ENCODE data around the gene EXOSC3. TPM values are rescaled to one million over a fixed set of nuclear protein-coding genes. Genes with fewer than 3 reads are reported as not detected.
"Not testable (repeated sequence)": the region's sequence is repeated elsewhere in the genome, so short reads cannot be mapped to it uniquely, and the experiment has no call there.

The EXOSC3 gene
- total RNA-seq: 100 to 1,000 TPM in 1 of 2 experiments, 10 to 100 TPM in 1; 86.9 to 117 TPM

GRCh38 chr9:37784616-37785483, at the start of gene EXOSC3:
EXOSC3 (minus strand) TSS chr9:37785064; CDS start chr9:37785044, 20 bp downstream.
- intact Hi-C loops (cut with DNase I, micrococcal nuclease): loop anchor here (1.0 to 10.0 kb wide), 11 partner anchors 15 to 363 kb away; partner anchors contain the start of genes DCAF10 (in 2 of the 2), POLR1E (in 2 of the 2), GRHPR (in 1 of the 2) and SHB (in 1 of the 2)
- Mint-ChIP-seq H3K4me1 (peaks cover 30% of the 10 kb centered on the region), H3K27me3 (no peaks in the 10 kb centered on the region), H3K9me3 (ENCODE audit: low read depth) (no peaks in the 10 kb centered on the region), H3K27ac (peak within 1 kb of the TSS; percentile 96), H3K36me3 (ENCODE audit: low read depth) (peaks cover 41% of the 10 kb centered on the region), H3K4me3 (peak within 1 kb of the TSS; percentile 98)
- CTCF ChIA-PET: interaction anchor here (0.6 to 1.3 kb wide), 11 partner anchors 11 to 259 kb away, joined by 3 to 5 read pairs (median 3); partner anchors contain the start of gene DCAF10
- peak; percentile 90 for ATAC-seq
- peak; percentile 93 for DNase-seq
- POLR2A ChIA-PET: interaction anchor here (1.2 to 1.4 kb wide), 2 partner anchors 16 to 193 kb away, joined by 7 to 10 read pairs; partner anchors contain the start of genes DCAF10 and TOMM5

DNA sequence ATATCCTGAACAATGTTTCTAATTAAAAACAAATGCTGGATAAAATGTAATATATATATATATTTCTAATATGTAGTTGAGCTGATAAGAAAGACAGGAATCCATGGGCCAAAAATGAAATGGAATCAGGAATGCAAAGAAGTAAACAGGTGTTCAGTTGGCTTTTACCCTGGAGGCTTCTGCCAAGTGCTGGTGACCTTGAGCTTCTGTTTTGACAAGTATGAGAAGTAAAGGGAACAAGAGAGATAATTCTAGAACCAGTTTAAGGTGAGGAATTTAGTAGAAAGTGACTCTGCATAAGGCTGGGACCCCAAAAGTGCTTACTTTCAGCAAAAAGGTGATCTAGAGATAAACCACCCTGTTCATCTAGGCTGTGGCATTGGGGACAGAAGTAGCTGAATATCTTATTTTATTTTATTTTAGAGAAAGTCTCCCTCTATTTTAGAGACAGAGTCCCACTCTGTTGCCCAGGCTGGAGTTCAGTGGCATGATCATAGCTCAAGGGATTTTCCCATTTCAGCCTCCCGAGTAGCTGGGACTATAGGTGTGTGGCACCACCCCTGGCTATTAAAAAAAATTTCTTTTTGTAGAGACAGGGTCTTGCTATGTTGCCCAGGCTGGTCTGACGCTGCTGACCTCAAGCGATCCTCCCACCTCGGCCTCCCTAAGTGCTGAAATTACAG, 42.8 kb upstream of the EXOSC3 start:
- H3K4me3 Mint-ChIP-seq: no peak overlapping the region
- peaks cover 35% of the 10 kb centered on the region for H3K36me3 Mint-ChIP-seq (ENCODE audit: low read depth)
- ChIA-PET CTCF (no interaction called here), POLR2A (no interaction called here)
- no peak overlapping the region for H3K27ac Mint-ChIP-seq
- no peaks in the 10 kb centered on the region for H3K4me1 Mint-ChIP-seq
- no peaks in the 10 kb centered on the region for H3K27me3 Mint-ChIP-seq
- no peaks in the 10 kb centered on the region for H3K9me3 Mint-ChIP-seq (ENCODE audit: low read depth)
- intact Hi-C loops (cut with DNase I, micrococcal nuclease): no loop called here
- no peak for DNase-seq
- ATAC-seq: no peak

- POLR2A ChIA-PET; H3K27me3 Mint-ChIP-seq; DNase-seq; H3K4me1 Mint-ChIP-seq; H3K27ac Mint-ChIP-seq; H3K9me3 Mint-ChIP-seq (ENCODE audit: low read depth); H3K4me3 Mint-ChIP-seq; ATAC-seq; intact Hi-C loops (cut with DNase I, micrococcal nuclease): not testable (repeated sequence)
- peaks cover 55% of the 10 kb centered on the region for H3K36me3 Mint-ChIP-seq (ENCODE audit: low read depth)
- CTCF ChIA-PET: interaction anchor here (0.6 kb wide), 1 partner anchor 53 kb away, joined by 3 read pairs; no protein-coding TSS in a partner anchor
These were observed 40.3 kb upstream of the EXOSC3 start for GRCh38 chr9:37825174-37825573.

GRCh38 chr9:37820142-37820541, 35.3 kb upstream of the EXOSC3 start:
- Mint-ChIP-seq H3K4me3 (no peak overlapping the region), H3K27ac (no peak overlapping the region), H3K27me3 (no peaks in the 10 kb centered on the region), H3K36me3 (ENCODE audit: low read depth) (peaks cover 41% of the 10 kb centered on the region), H3K9me3 (ENCODE audit: low read depth) (no peaks in the 10 kb centered on the region), H3K4me1 (no peaks in the 10 kb centered on the region)
- CTCF ChIA-PET: interaction anchor here (0.7 kb wide), 1 partner anchor 1005 kb away, joined by 3 read pairs; no protein-coding TSS in a partner anchor
- no peak for ATAC-seq
- intact Hi-C loops (cut with DNase I, micrococcal nuclease): no loop called here
- DNase-seq: no peak
- POLR2A ChIA-PET: no interaction called here

GRCh38 chr9:37818849-37819248, 34.0 kb upstream of the EXOSC3 start:
- ChIA-PET POLR2A (no interaction called here), CTCF (interaction anchor here (0.5 kb wide), 2 partner anchors 193 to 572 kb away, joined by 3 to 5 read pairs; no protein-coding TSS in a partner anchor)
- DNase-seq (no peak), ATAC-seq (no peak)
- Mint-ChIP-seq H3K36me3 (ENCODE audit: low read depth) (peaks cover 31% of the 10 kb centered on the region), H3K27me3 (no peaks in the 10 kb centered on the region), H3K4me1 (no peaks in the 10 kb centered on the region), H3K4me3 (no peak overlapping the region), H3K9me3 (ENCODE audit: low read depth) (no peaks in the 10 kb centered on the region), H3K27ac (no peak overlapping the region)
- intact Hi-C loops (cut with DNase I, micrococcal nuclease): no loop called here

DNA sequence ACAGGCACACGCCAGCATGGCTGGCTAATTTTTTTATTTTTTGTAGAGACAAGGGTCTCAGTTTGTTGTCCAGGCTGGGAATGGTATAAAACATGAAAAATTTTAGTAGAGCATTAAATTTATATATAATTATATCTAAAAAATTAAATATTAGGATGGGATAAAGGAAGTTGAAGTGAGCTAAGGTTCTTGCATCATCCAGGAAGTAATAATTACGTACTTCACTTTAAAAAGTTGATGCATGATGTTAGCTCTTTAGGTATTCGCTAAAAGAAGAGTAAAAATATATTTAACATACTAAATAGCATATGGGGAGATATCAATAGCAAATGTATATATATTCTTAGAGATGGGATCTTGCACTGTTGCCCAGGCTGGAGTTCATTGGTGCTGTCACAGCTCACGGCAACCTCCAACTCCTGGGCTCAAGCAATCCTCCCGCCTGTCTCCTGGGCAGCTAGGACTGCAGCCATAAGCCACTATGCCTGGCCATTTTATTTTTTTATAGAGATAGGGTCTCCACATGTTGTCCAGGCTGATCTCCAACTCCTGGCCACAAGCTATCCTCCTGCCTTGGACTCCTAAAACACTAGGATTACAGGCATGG, 28.0 kb upstream of the EXOSC3 start:
- Mint-ChIP-seq H3K36me3 (ENCODE audit: low read depth) (peaks cover 9% of the 10 kb centered on the region), H3K27me3 (no peaks in the 10 kb centered on the region), H3K27ac (no peak overlapping the region), H3K4me3 (no peak overlapping the region), H3K4me1 (peaks cover 7% of the 10 kb centered on the region), H3K9me3 (ENCODE audit: low read depth) (no peaks in the 10 kb centered on the region)
- intact Hi-C loops (cut with DNase I, micrococcal nuclease): no loop called here
- ChIA-PET CTCF (interaction anchor here (0.6 to 0.7 kb wide), 2 partner anchors 8 to 74 kb away, joined by 3 read pairs; no protein-coding TSS in a partner anchor), POLR2A (no interaction called here)
- DNase-seq (no peak), ATAC-seq (no peak)

DNA sequence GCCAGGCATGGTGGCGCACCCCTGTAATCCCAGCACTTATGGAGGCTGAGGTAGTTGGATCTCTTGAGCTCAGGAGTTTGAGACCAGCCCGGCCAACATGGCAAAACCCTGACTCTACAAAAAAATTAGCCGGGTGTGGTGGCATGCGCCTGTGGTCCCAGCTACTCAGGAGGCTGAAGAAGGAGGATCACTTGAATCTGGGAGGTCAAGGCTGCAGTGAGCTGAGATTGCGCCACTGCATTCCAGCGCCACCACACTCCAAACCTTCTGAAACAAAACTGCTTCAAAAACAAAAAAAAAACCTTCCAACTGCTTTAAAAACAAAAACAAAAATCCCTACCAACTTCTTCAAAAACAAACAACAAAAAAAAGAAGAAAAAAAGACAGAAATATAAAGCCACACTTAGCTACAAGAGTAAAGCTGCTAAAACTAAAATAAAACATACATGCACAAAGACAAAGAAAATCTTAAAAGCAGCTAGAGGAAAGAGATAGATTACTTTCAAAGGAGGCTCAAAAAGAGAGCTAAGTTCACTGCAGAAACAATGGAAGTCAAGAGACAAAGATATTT, 27.1 kb upstream of the EXOSC3 start:
- no peak for ATAC-seq
- intact Hi-C loops (cut with DNase I, micrococcal nuclease): no loop called here
- Mint-ChIP-seq H3K9me3 (ENCODE audit: low read depth) (no peaks in the 10 kb centered on the region), H3K27ac (peak overlapping the region; percentile 28), H3K4me3 (no peak overlapping the region), H3K4me1 (peaks cover 10% of the 10 kb centered on the region), H3K27me3 (no peaks in the 10 kb centered on the region), H3K36me3 (ENCODE audit: low read depth) (peaks cover 10% of the 10 kb centered on the region)
- ChIA-PET CTCF (interaction anchor here (0.6 to 1.2 kb wide), 3 partner anchors 33 to 149 kb away, joined by 3 to 4 read pairs (median 4); no protein-coding TSS in a partner anchor), POLR2A (no interaction called here)
- DNase-seq: no peak

- H3K36me3 Mint-ChIP-seq (ENCODE audit: low read depth): peaks cover 13% of the 10 kb centered on the region
- H3K27me3 Mint-ChIP-seq; H3K27ac Mint-ChIP-seq; ATAC-seq; intact Hi-C loops (cut with DNase I, micrococcal nuclease); DNase-seq; H3K9me3 Mint-ChIP-seq (ENCODE audit: low read depth); H3K4me3 Mint-ChIP-seq: not testable (repeated sequence)
- peaks cover 19% of the 10 kb centered on the region for H3K4me1 Mint-ChIP-seq
- ChIA-PET POLR2A (interaction anchor here (0.7 kb wide), 1 partner anchor 310 kb away, joined by 5 read pairs; no protein-coding TSS in a partner anchor), CTCF (interaction anchor here (0.7 to 0.9 kb wide), 2 partner anchors 25 to 27 kb away, joined by 4 to 5 read pairs; partner anchors contain the start of gene EXOSC3)
These were observed 24.8 kb upstream of the EXOSC3 start for GRCh38 chr9:37809676-37810075.

- ATAC-seq: no peak
- Mint-ChIP-seq H3K4me1 (peaks cover 37% of the 10 kb centered on the region), H3K4me3 (no peak overlapping the region), H3K36me3 (ENCODE audit: low read depth) (peaks cover 9% of the 10 kb centered on the region), H3K9me3 (ENCODE audit: low read depth) (no peaks in the 10 kb centered on the region), H3K27ac (no peak overlapping the region), H3K27me3 (no peaks in the 10 kb centered on the region)
- DNase-seq: no peak
- intact Hi-C loops (cut with DNase I, micrococcal nuclease): no loop called here
- ChIA-PET POLR2A (no interaction called here), CTCF (interaction anchor here (0.9 kb wide), 1 partner anchor 33 kb away, joined by 3 read pairs; no protein-coding TSS in a partner anchor)
These were observed 21.4 kb upstream of the EXOSC3 start for GRCh38 chr9:37806271-37806670.

DNA sequence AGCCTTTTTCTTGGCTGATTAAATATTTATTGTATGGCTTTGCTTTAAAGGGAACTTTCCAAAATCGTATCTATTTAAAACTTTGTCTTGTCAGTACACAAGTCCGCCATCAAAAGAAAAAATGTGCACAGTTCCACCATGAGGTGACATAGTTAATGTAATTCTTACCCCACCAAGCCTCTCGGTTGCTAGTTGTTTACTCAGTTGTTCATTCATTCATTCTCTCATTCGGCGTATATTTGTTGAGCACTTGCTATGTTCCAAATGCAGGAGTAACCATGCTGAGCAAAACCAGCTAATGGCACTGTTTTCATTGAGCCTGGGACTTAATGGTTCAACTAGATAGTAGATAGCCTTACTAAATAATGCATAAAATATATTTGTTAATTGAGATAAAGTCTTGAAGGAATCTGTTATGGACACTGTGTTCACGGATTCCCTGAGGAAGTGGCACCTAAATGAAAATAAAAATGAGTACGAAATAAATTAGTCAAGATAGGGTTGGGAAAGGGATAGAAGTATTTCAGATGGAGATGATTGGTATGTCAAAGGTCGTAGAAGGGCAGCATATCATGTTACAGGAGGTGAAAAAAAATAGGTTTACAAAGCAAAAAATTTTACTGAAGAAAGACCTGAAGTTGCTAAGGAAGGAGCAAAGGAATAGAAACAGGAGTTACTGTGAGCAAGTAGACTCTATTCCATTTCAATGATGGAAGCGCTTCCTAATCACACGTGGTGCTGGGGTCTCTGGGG, 17.3 kb upstream of the EXOSC3 start:
- Mint-ChIP-seq H3K4me1 (peaks cover 42% of the 10 kb centered on the region), H3K27ac (peak overlapping the region; percentile 80), H3K36me3 (ENCODE audit: low read depth) (peaks cover 7% of the 10 kb centered on the region), H3K27me3 (no peaks in the 10 kb centered on the region), H3K9me3 (ENCODE audit: low read depth) (no peaks in the 10 kb centered on the region), H3K4me3 (peak overlapping the region; percentile 90)
- no peak for ATAC-seq
- CTCF ChIA-PET: interaction anchor here (1.6 kb wide), 1 partner anchor 54 kb away, joined by 5 read pairs; no protein-coding TSS in a partner anchor
- intact Hi-C loops (cut with DNase I, micrococcal nuclease): loop anchor here (1.0 to 5.0 kb wide), 5 partner anchors 50 to 265 kb away; partner anchors contain the start of genes SHB (in 1 of the 2), SLC25A51 (in 1 of the 2), TOMM5 (in 1 of the 2) and TRMT10B (in 1 of the 2)
- POLR2A ChIA-PET: interaction anchor here (2.0 kb wide), 1 partner anchor 17 kb away, joined by 10 read pairs; the partner anchor contains the start of gene EXOSC3
- DNase-seq: no peak
